WTC11 (cell line): ENCODE measurements around the gene DCAF5. TPM values are rescaled to one million over a fixed set of nuclear protein-coding genes. Genes with fewer than 3 reads are reported as not detected.

ENCODE experiments used
- ATAC-seq: fragments of 200-7000 bp; cut with Tn5 transposase; 2 replicates; pipeline ENCODE4 v1.10.0; 2021; ENCODE audit warnings: mild to moderate bottlenecking, moderate library complexity
- CTCF ChIA-PET: fragments of 300-600 bp; sonication (Branson Sonifier 250); formaldehyde crosslinking; loops from one replicate; lab custom pipeline; 2021; ENCODE audit warnings: antibody characterized with exemption; lab: Charles Lee
- POLR2A ChIA-PET: fragments of 350-600 bp; sonication (Branson Sonifier 250); formaldehyde crosslinking; loops from one replicate; lab custom pipeline; 2021; ENCODE audit warnings: antibody characterized with exemption; lab: Charles Lee
- DNase-seq: peaks from one replicate; pipeline ENCODE4 v3.0.0; 2021; ENCODE audit warnings: low spot score
- H3K27ac Mint-ChIP-seq: 2 replicates; pipeline ENCODE4 v1.8.0; 2021; ENCODE audit warnings: mixed read lengths
- H3K27me3 Mint-ChIP-seq: 2 replicates; pipeline ENCODE4 v1.8.0; 2021; ENCODE audit warnings: low read depth, mild to moderate bottlenecking, moderate library complexity, mixed read lengths
- H3K36me3 Mint-ChIP-seq: 2 replicates; pipeline ENCODE4 v1.8.0; 2021; ENCODE audit warnings: mixed read lengths
- H3K4me1 Mint-ChIP-seq: 2 replicates; pipeline ENCODE4 v1.8.0; 2022; ENCODE audit warnings: mixed read lengths
- H3K4me3 Mint-ChIP-seq: 2 replicates; pipeline ENCODE4 v1.8.0; 2021; ENCODE audit warnings: mild to moderate bottlenecking, moderate library complexity, mixed read lengths
- H3K9me3 Mint-ChIP-seq: 2 replicates; pipeline ENCODE4 v1.8.0; 2021; ENCODE audit warnings: mixed read lengths
- AFF4 ChIP-seq: sonication (generic); formaldehyde crosslinking; IDR thresholded peaks from 2 replicates; pipeline ENCODE4 v1.8.1; 2023; ENCODE audit warnings: mild to moderate bottlenecking, missing genetic modification reagents, borderline replicate concordance
- ATF1 ChIP-seq: sonication (generic); formaldehyde crosslinking; IDR thresholded peaks from 2 replicates; pipeline ENCODE4 v1.8.1; 2023; ENCODE audit warnings: mild to moderate bottlenecking, moderate library complexity, missing genetic modification reagents
- E2F4 ChIP-seq: sonication (generic); formaldehyde crosslinking; IDR thresholded peaks from 2 replicates; pipeline ENCODE4 v1.8.1; 2022; ENCODE audit warnings: low read depth, mild to moderate bottlenecking, moderate library complexity, missing genetic modification reagents, borderline replicate concordance
- EMX1 ChIP-seq: fragments of 250-450 bp; sonication (Bioruptor Pico); IDR thresholded peaks from 2 replicates; pipeline ENCODE4 v1.8.0; 2021; ENCODE audit warnings: mild to moderate bottlenecking
- ESRRA ChIP-seq: sonication (generic); formaldehyde crosslinking; IDR thresholded peaks from 2 replicates; pipeline ENCODE4 v1.8.1; 2022; ENCODE audit warnings: mild to moderate bottlenecking, missing genetic modification reagents, borderline replicate concordance
- FOXJ3 ChIP-seq: sonication (generic); formaldehyde crosslinking; IDR thresholded peaks from 2 replicates; pipeline ENCODE4 v1.9.0; 2021; ENCODE audit warnings: missing genetic modification reagents, mild to moderate bottlenecking, borderline replicate concordance
- GTF2I ChIP-seq: fragments of 250-450 bp; sonication (Bioruptor Pico); conservative IDR thresholded peaks from 2 replicates; pipeline ENCODE4 v1.4.0; 2021; ENCODE audit warnings: mild to moderate bottlenecking
- JAZF1 ChIP-seq: fragments of 250-450 bp; sonication (Bioruptor Pico); IDR thresholded peaks from 2 replicates; pipeline ENCODE4 v1.9.0; 2021; ENCODE audit warnings: moderate library complexity, mild to moderate bottlenecking, inconsistent platforms
- NFYB ChIP-seq: sonication (generic); formaldehyde crosslinking; conservative IDR thresholded peaks from 2 replicates; pipeline ENCODE4 v1.8.0; 2022; ENCODE audit warnings: low read depth, missing genetic modification reagents
- SP1 ChIP-seq: sonication (generic); formaldehyde crosslinking; conservative IDR thresholded peaks from 2 replicates; pipeline ENCODE4 v1.8.1; 2022; ENCODE audit warnings: missing genetic modification reagents
- TEAD1 ChIP-seq: sonication (generic); formaldehyde crosslinking; IDR thresholded peaks from 2 replicates; pipeline ENCODE4 v1.8.0; 2022; ENCODE audit warnings: mild to moderate bottlenecking, missing genetic modification reagents
- USF2 ChIP-seq: sonication (generic); formaldehyde crosslinking; IDR thresholded peaks from 2 replicates; pipeline ENCODE4 v1.8.1; 2023; ENCODE audit warnings: mild to moderate bottlenecking, missing genetic modification reagents, moderate library complexity
- ZBTB21 ChIP-seq: sonication (generic); formaldehyde crosslinking; IDR thresholded peaks from 2 replicates; pipeline ENCODE4 v1.8.1; 2023; ENCODE audit warnings: mild to moderate bottlenecking, missing genetic modification reagents, borderline replicate concordance
- ZBTB43 ChIP-seq: sonication (generic); formaldehyde crosslinking; IDR thresholded peaks from 2 replicates; pipeline ENCODE4 v1.8.1; 2023; ENCODE audit warnings: mild to moderate bottlenecking, missing genetic modification reagents
- ZNF671 ChIP-seq: fragments of 250-450 bp; sonication (Bioruptor Pico); IDR thresholded peaks from 2 replicates; pipeline ENCODE4 v1.8.0; 2021; ENCODE audit warnings: mild to moderate bottlenecking
- total RNA-seq: library from RNA; stranded (reverse); gene quantifications from 3 replicates; pipeline ENCODE4 v1.2.3, GENCODE V29; 2021
- TF ChIP-seq, protein P1 (sequence below): sonication (generic); formaldehyde crosslinking; IDR thresholded peaks from 2 replicates; pipeline ENCODE4 v1.8.0; 2022; ENCODE audit warnings: mild to moderate bottlenecking, missing genetic modification reagents
- TF ChIP-seq, protein P2 (sequence below): sonication (generic); formaldehyde crosslinking; IDR thresholded peaks from 2 replicates; pipeline ENCODE4 v1.8.0; 2022; ENCODE audit warnings: mild to moderate bottlenecking, missing genetic modification reagents
- TF ChIP-seq, protein P3 (sequence below): sonication (generic); formaldehyde crosslinking; conservative IDR thresholded peaks from 2 replicates; pipeline ENCODE4 v1.8.1; 2023; ENCODE audit warnings: mild to moderate bottlenecking, low read depth, missing genetic modification reagents, moderate library complexity

The DCAF5 gene
- total RNA-seq, 1 experiment from 2014 or later: 30.3 TPM

GRCh38 chr14:69044296-69044695 is 108.6 kb downstream of the DCAF5 start (continued):
- TF ChIP-seq E2F4 (CRISPR knock-in tag): no peak
- no peak for TF ChIP-seq EMX1 (CRISPR knock-in tag)
- TF ChIP-seq USF2 (CRISPR knock-in tag): no peak
- TF ChIP-seq JAZF1: no peak
- TF ChIP-seq FOXJ3: no peak
- no peak for TF ChIP-seq TEAD1 (CRISPR knock-in tag)
- TF ChIP-seq, all 79 proteins: peak for 0

DNA sequence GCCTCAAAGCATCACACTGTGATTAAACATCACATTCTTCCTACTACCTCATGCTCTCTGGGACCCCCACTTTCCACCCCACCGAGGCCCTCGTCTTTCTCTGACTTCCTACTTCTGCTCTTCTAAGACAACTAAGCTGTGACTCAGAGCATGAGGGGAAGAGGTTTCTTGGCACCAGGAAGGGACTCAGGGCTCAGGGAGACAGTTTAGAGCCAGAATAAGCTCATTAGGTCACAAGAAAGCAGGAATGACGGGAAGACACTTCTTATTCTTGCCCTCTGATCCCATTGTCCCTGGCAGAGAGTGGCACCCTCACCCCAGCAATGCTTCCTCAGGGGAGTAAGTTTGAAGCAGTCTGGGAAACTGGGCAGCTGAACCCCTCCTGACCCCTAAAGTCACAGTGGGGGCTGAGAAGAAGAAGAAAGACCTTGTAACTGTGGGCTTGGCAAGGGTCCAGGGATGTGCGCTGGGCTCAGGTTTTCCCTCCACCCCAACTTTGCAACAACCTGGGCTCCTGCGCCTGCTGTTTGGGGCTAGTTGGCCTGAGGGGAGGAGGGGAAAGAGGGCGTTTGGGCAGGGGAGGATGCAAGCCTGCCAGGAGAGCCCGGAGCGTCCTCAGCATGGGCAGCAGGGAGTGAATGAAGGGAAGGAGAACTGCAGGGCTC is 109.2 kb downstream of the DCAF5 start:
- peaks cover 48% of the 10 kb centered on the region for H3K4me1 Mint-ChIP-seq
- ATAC-seq (no peak), DNase-seq (no peak)
- H3K9me3 Mint-ChIP-seq: no peaks in the 10 kb centered on the region
- CTCF ChIA-PET: interaction anchor here (0.6 to 1.8 kb wide), 3 partner anchors 12 to 47 kb away, joined by 3 to 4 read pairs (median 3); no protein-coding TSS in a partner anchor
- H3K36me3 Mint-ChIP-seq: no peaks in the 10 kb centered on the region
- POLR2A ChIA-PET: no interaction called here
- no peak overlapping the region for H3K27ac Mint-ChIP-seq
- no peaks in the 10 kb centered on the region for H3K27me3 Mint-ChIP-seq
- H3K4me3 Mint-ChIP-seq: no peak overlapping the region
- TF ChIP-seq ZNF671 (CRISPR knock-in tag): no peak
- no peak for TF ChIP-seq ZBTB43 (CRISPR knock-in tag)
- no peak for TF ChIP-seq NFYB (CRISPR knock-in tag)
- TF ChIP-seq USF2 (CRISPR knock-in tag): no peak
- no peak for TF ChIP-seq ESRRA (CRISPR knock-in tag)
- TF ChIP-seq, protein P1, sequence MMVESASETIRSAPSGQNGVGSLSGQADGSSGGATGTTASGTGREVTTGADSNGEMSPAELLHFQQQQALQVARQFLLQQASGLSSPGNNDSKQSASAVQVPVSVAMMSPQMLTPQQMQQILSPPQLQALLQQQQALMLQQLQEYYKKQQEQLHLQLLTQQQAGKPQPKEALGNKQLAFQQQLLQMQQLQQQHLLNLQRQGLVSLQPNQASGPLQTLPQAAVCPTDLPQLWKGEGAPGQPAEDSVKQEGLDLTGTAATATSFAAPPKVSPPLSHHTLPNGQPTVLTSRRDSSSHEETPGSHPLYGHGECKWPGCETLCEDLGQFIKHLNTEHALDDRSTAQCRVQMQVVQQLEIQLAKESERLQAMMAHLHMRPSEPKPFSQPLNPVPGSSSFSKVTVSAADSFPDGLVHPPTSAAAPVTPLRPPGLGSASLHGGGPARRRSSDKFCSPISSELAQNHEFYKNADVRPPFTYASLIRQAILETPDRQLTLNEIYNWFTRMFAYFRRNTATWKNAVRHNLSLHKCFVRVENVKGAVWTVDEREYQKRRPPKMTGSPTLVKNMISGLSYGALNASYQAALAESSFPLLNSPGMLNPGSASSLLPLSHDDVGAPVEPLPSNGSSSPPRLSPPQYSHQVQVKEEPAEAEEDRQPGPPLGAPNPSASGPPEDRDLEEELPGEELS: no peak
- TF ChIP-seq, protein P2, sequence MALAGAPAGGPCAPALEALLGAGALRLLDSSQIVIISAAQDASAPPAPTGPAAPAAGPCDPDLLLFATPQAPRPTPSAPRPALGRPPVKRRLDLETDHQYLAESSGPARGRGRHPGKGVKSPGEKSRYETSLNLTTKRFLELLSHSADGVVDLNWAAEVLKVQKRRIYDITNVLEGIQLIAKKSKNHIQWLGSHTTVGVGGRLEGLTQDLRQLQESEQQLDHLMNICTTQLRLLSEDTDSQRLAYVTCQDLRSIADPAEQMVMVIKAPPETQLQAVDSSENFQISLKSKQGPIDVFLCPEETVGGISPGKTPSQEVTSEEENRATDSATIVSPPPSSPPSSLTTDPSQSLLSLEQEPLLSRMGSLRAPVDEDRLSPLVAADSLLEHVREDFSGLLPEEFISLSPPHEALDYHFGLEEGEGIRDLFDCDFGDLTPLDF (CRISPR knock-in tag): no peak
- TF ChIP-seq SP1 (CRISPR knock-in tag): no peak
- TF ChIP-seq ZBTB21 (CRISPR knock-in tag): no peak
- TF ChIP-seq, protein P3, sequence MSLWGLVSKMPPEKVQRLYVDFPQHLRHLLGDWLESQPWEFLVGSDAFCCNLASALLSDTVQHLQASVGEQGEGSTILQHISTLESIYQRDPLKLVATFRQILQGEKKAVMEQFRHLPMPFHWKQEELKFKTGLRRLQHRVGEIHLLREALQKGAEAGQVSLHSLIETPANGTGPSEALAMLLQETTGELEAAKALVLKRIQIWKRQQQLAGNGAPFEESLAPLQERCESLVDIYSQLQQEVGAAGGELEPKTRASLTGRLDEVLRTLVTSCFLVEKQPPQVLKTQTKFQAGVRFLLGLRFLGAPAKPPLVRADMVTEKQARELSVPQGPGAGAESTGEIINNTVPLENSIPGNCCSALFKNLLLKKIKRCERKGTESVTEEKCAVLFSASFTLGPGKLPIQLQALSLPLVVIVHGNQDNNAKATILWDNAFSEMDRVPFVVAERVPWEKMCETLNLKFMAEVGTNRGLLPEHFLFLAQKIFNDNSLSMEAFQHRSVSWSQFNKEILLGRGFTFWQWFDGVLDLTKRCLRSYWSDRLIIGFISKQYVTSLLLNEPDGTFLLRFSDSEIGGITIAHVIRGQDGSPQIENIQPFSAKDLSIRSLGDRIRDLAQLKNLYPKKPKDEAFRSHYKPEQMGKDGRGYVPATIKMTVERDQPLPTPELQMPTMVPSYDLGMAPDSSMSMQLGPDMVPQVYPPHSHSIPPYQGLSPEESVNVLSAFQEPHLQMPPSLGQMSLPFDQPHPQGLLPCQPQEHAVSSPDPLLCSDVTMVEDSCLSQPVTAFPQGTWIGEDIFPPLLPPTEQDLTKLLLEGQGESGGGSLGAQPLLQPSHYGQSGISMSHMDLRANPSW (CRISPR knock-in tag): no peak
- no peak for TF ChIP-seq ATF1
- no peak for TF ChIP-seq GTF2I (CRISPR knock-in tag)
- TF ChIP-seq AFF4 (CRISPR knock-in tag): no peak
